Left ventricle myocardium inferior (tissue), 1 donor: ENCODE results near the gene PPEF2. TPM values are rescaled to one million over a fixed set of nuclear protein-coding genes. Genes with fewer than 3 reads are reported as not detected.
"Not testable (repeated sequence)": the region's sequence is repeated elsewhere in the genome, so short reads cannot be mapped to it uniquely, and the experiment has no call there.

Source experiments
- DNase-seq: peaks from one replicate; pipeline ENCODE4 v3.0.0-alpha.2; 2020
- H3K27ac ChIP-seq: fragments of 200-600 bp; replicated peaks from 2 replicates; pipeline ENCODE4 v1.8.0; 2021
- H3K27me3 ChIP-seq: fragments of 200-600 bp; 2 replicates; pipeline ENCODE4 v1.8.0; 2021; ENCODE audit warnings: low read depth
- H3K36me3 ChIP-seq: fragments of 200-600 bp; 2 replicates; pipeline ENCODE4 v1.8.0; 2021
- H3K4me1 ChIP-seq: fragments of 200-600 bp; 2 replicates; pipeline ENCODE4 v1.8.0; 2021
- H3K4me3 ChIP-seq: fragments of 200-600 bp; 2 replicates; pipeline ENCODE4 v1.8.0; 2021; ENCODE audit warnings: mild to moderate bottlenecking, moderate library complexity
- H3K9me3 ChIP-seq: fragments of 200-600 bp; replicated peaks from 2 replicates; pipeline ENCODE4 v1.8.0; 2021
- intact Hi-C: fragments of 100-400 bp; cut with micrococcal nuclease; formaldehyde crosslinking; loops from one replicate; pipeline ENCODE4 v1.11.0; 2022
- total RNA-seq: library from RNA; stranded (reverse); fragmentation: NEBNext Ultra II Directional; extraction: Animal tissue kit (Norgen Biotek cat#: 25700); gene quantifications from one replicate; pipeline ENCODE4 v1.2.1, GENCODE V29; 2021
- TF ChIP-seq, protein P1 (sequence below): fragments of 200-600 bp; IDR thresholded peaks from 2 replicates; pipeline ENCODE4 v1.8.0; 2021; ENCODE audit warnings: antibody characterized with exemption, mild to moderate bottlenecking, borderline replicate concordance
- donor health status: DM: no; HTN: yes; CAD: no; lungs with severe emphysema.

The PPEF2 gene
- total RNA-seq, 1 donor from 2014 or later = not detected

DNA sequence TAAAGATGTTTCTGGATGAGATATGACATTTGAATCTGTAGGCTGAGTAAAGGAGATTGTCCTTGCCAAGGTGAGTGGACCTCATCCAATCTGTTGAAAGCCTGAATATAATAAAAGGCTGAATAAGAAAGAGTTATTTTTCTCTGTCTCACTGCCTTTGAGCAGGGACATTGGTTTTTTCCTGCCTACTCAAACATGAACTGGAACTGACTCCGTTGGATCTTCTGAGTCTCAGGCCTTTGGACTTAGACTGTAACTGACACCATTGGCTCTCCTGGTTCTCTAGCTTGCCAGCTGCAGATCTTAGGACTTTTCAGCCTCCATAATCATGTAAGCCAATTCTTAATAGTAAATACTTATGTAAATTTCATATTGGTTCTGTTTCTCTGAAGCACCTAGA, 43.5 kb downstream of the PPEF2 start:
- H3K9me3 ChIP-seq = peaks cover 10% of the 10 kb centered on the region
- no peaks in the 10 kb centered on the region for H3K4me1 ChIP-seq
- H3K27me3 ChIP-seq = peaks cover 42% of the 10 kb centered on the region
- H3K4me3 ChIP-seq = no peak overlapping the region
- no peak overlapping the region for H3K27ac ChIP-seq
- intact Hi-C loops = no loop called here
- TF ChIP-seq, protein P1, sequence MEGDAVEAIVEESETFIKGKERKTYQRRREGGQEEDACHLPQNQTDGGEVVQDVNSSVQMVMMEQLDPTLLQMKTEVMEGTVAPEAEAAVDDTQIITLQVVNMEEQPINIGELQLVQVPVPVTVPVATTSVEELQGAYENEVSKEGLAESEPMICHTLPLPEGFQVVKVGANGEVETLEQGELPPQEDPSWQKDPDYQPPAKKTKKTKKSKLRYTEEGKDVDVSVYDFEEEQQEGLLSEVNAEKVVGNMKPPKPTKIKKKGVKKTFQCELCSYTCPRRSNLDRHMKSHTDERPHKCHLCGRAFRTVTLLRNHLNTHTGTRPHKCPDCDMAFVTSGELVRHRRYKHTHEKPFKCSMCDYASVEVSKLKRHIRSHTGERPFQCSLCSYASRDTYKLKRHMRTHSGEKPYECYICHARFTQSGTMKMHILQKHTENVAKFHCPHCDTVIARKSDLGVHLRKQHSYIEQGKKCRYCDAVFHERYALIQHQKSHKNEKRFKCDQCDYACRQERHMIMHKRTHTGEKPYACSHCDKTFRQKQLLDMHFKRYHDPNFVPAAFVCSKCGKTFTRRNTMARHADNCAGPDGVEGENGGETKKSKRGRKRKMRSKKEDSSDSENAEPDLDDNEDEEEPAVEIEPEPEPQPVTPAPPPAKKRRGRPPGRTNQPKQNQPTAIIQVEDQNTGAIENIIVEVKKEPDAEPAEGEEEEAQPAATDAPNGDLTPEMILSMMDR = no peak
- no peaks in the 10 kb centered on the region for H3K36me3 ChIP-seq
- DNase-seq = no peak

DNA sequence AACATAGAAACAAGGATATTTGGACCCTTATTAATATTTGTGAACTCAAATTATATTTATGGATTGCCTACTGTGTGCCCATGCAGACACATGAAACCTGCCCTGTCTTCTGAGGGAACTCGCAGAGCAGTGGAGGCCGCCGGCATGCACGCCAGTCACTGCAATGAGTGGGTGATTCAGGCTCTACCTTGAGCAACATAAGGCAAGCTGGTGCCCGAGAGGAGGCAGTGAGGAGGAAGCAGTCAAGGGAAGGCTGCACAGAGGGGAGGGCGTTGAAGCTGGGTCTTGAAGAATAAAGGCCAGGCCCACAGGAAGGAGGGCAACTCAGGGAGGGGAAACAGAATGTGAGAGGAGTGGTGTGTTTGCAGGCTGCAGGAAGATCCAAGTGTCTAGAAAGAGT, 52.8 kb downstream of the PPEF2 start:
- H3K9me3 ChIP-seq = no peaks in the 10 kb centered on the region
- peaks cover 10% of the 10 kb centered on the region for H3K4me1 ChIP-seq
- intact Hi-C loops = no loop called here
- H3K27me3 ChIP-seq = peaks cover 16% of the 10 kb centered on the region
- H3K36me3 ChIP-seq = no peaks in the 10 kb centered on the region
- H3K27ac ChIP-seq = no peak overlapping the region
- TF ChIP-seq, protein P1 = no peak
- DNase-seq = no peak
- no peak overlapping the region for H3K4me3 ChIP-seq

DNA sequence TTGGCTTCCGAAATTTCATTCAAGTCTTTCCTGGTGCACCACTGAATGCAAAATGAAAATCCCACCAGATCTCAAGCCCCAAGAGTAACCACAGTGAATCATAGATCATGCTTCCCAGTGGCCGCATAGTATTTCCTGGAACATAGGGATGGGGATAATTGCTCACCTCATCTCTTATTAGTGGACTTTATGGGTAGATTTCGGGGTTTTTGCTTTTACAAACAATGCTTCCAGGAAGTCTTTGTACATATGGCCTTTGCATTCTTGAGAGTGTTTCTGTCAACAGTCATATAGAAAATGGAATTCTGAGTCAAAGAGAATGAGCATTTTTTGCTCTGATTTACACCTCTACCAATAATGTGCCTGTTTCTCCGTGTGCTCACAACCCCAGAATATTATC, 53.4 kb downstream of the PPEF2 start:
- Histone ChIP-seq H3K4me1 (peaks cover 15% of the 10 kb centered on the region), H3K4me3 (no peak overlapping the region), H3K9me3 (no peaks in the 10 kb centered on the region), H3K36me3 (no peaks in the 10 kb centered on the region), H3K27me3 (peaks cover 11% of the 10 kb centered on the region), H3K27ac (no peak overlapping the region)
- intact Hi-C loops = no loop called here
- TF ChIP-seq, protein P1 = no peak
- no peak for DNase-seq

- DNase-seq = peak; percentile 20
- H3K4me3 ChIP-seq, H3K36me3 ChIP-seq, H3K9me3 ChIP-seq, intact Hi-C loops, H3K27me3 ChIP-seq: not testable (repeated sequence)
- TF ChIP-seq, protein P1 = peak; percentile 79
- Histone ChIP-seq H3K4me1 (peaks cover 18% of the 10 kb centered on the region), H3K27ac (peak overlapping the region; percentile 64)
Observed at GRCh38 chr4:75848171-75848760, 54.0 kb downstream of the PPEF2 start.

GRCh38 chr4:75845992-75846391, 56.3 kb downstream of the PPEF2 start:
- Histone ChIP-seq H3K4me1 (peaks cover 32% of the 10 kb centered on the region), H3K27ac (no peak overlapping the region), H3K27me3 (no peaks in the 10 kb centered on the region), H3K36me3 (no peaks in the 10 kb centered on the region), H3K4me3 (no peak overlapping the region), H3K9me3 (no peaks in the 10 kb centered on the region)
- TF ChIP-seq, protein P1 = no peak
- DNase-seq = no peak
- intact Hi-C loops = no loop called here
